Stimulated activated CD4-positive, alpha-beta T cell treated with anti-CD3 and anti-CD28 coated beads, Interleukin-2, amount 100 ng/mL, for 4 hours (primary cell): ENCODE measurements around the gene ARMH1.
"Not testable (repeated sequence)": the region's sequence is repeated elsewhere in the genome, so short reads cannot be mapped to it uniquely, and the experiment has no call there.

ENCODE experiments used
- DNase-seq: peaks from one replicate; pipeline ENCODE4 v3.0.0-alpha.2; 2020; ENCODE audit warnings: low read depth

ARMH1 gene

GRCh38 chr1:44695671-44696070 is 21.2 kb downstream of the ARMH1 start:
- no peak for DNase-seq

DNA sequence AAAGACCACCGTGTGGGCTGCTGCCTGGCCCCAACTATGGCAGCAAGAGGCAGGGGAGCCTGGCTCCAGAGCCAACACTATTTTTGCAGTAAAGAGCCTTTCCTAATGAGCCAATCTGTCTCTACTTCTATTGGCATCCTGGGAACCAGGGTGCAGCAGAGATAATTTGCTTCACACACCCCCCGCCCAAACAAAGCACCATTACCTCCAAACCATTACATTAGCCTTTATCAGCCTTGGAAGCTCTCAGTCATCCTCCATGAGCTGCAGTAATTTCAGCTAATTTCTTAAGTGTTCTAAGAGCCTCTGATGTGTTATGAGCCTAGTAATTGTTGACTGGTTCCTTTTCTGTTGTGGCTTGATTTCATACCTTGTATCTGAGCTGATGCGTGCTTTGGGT is 21.6 kb downstream of the ARMH1 start:
- DNase-seq: no peak

- no peak for DNase-seq
Measured at GRCh38 chr1:44696789-44697345, 22.4 kb downstream of the ARMH1 start.

GRCh38 chr1:44698138-44698537 is 23.6 kb downstream of the ARMH1 start:
- DNase-seq: no peak

DNA sequence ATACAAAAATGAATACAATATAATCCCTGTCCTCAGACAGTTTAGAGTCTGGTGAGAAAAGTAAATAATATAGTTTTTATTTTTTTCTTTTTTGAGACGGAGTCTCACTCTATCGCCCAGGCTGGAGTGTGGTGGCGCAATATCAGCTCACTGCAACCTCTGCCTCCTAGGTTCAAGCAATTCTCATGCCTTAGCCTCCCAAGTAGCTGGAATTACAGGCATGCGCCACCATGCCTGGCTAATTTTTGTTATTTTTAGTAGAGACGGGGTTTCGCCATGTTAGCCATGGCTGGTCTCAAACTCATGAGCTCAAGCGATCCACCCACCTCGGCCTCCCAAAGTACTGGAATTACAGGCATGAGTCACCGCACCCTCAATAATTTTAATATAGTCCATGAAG is 24.9 kb downstream of the ARMH1 start:
- not testable (repeated sequence) for DNase-seq

DNA sequence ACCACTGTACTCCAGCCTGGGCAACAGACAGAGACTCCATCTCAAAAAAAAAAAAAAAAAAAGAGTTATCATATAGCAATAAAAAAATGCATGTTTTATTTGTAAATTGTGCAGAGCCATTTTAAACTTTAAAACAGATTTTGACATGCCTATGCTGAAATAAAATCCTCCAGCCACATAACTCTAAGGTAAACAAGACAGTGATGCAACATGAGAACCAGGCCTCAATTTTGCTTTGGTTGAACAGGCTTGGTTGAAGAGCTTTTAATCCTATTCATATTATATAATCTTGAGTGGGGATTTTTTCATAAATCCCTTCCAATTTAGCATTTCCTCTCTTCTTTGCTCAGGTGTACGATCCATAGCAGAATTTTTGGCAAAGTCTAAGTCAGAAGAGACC is 26.1 kb downstream of the ARMH1 start:
- no peak for DNase-seq

- DNase-seq: no peak
Measured at GRCh38 chr1:44701141-44701573, 26.6 kb downstream of the ARMH1 start.

DNA sequence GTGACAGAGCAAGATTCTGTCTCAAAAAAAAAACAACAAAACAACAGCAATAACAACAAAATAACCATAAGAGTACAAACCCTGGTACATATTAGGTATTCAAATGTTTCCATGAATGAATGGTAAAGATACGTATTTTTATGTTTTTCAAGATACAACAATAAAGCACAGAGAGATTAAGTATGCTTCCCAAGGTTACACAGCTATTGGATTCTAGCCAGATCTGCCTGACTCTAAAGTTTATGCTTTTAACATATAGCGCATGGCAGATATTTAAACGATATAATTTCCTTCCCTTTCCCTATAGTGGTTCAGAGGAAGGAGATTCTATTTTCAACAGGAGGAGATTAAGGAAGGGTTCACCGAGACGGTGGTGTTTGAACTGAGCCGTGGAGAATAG is 31.0 kb downstream of the ARMH1 start:
- no peak for DNase-seq

- no peak for DNase-seq
Measured at GRCh38 chr1:44705938-44706337, 31.4 kb downstream of the ARMH1 start.

DNA sequence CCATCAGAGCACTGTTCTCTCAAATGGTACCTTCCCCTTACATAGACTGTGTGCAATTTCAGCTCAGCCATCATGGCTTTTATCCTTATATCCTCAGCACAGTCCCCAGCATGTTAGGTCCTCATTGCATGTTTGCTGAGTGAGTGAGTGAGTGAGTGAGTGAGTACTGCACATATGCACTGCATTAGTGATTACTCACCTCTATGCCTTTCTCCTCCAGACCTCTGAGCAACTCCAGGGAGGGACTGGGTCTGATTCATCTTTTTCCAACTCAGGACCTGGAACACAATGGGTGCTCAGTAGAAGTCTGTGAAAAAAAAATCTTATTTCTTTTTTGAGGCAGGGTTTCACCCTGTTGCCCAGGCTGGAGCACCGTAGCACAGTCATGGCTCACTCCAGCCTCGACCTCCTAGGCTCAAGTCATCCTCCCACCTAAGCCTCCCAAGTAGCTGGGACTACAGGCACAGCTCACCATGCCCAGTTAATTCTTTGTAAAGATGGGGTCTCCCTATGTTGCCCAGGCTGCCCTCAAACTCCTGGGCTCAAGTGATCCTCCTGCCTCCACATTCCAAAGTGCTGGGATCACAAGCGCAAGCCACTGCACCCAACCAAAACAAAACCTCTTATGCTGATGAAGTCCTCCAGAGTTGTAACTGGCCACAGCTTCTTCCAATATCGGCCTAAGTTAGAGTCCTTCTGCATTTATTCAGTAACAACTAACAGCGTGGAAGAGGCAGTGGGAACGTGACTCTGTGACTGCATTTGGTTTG is 32.8 kb downstream of the ARMH1 start:
- no peak for DNase-seq

GRCh38 chr1:44707959-44708831 is 33.7 kb downstream of the ARMH1 start:
- DNase-seq: peak; percentile 26

GRCh38 chr1:44713321-44713781 is 38.8 kb downstream of the ARMH1 start:
- DNase-seq: no peak

- no peak for DNase-seq
Measured at GRCh38 chr1:44714532-44714931, 40.0 kb downstream of the ARMH1 start.

DNA sequence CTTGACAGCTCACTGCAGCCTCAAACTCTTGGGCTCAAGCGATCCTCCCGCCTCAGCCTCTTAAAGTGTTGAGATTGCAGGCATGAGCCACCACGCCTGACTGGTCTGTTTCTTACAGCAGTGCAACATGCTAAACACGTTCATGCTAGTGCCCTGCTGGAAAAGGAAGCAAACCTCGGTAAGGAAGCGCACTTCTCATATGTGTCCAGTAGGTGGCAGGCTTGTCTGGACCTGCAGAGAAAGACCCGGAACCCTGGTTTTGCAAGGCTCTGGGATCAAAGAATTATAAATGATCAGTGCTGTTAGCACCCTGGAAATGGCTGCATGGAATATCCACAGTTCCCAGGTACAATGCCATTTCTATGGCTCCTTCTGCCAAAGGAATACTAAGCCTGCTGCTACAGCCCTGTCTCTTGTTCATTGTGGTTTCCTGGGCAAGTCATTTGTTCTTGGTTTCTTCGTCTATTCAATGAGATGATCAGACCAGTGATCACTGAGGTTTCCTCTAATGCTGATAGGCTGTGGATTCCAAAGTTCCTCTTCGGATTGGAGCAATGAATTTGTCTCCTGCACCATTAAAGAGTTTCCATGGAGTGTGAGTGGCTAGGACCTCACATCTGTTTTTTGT is 40.5 kb downstream of the ARMH1 start:
- DNase-seq: peak; percentile 59

- DNase-seq: no peak
Measured at GRCh38 chr1:44717156-44717555, 42.6 kb downstream of the ARMH1 start.

DNA sequence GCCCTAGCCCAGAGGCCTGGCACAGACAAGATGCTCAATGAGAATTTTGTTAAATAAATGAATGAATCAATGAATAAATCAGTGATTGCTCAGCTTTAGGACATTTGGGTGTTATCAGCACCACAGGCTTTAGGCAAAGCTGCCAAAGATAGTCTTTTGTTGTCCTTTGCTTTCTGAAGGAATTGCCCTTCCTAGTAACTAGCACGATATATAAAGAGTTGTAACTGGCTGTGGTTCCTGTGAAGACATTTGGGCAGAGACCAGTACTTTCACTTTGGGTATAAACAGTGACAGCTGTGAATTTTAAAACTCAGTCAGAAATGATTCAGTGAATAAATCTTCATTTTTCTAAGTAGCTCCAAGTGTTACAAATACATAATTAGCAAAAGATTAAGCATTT is 43.1 kb downstream of the ARMH1 start:
- no peak for DNase-seq

DNA sequence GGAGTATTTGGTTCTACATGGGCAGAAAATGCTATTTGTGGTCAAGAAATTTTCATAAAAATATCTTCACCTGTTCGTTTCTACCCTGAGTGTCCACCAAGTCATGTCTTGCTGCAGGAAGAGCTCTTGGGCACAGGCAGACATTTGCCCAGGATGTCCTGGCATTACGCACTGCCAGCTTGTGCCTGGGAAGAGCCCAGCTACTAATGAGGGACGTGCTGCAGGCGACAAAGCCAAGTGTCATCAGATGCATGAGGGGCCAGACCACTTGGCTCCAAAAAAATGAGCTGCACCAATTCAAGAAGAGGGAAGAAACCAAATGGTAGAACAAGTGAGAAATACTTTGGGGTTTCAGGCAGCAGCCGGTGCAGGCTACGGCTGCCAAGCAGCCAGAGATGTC is 43.6 kb downstream of the ARMH1 start:
- DNase-seq: no peak

DNA sequence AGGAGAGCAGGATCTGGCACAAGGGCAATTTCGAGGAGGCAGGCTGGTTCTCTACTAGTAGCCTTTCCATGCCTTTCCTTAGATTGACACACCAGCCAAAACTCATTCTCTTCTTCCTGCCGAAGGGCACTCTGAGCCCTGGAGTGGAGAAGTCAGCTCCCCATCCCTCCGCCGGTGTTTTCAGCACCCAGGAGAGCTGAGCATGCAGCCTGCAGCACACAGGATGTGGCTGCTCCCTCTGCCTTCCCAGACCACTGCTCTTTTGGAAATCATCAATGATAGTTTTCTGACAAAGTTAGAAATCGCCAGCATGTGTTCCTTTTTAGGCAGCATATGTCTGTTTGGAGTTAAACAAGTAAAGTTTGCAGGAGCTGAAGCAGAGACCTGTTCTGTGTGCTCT is 44.8 kb downstream of the ARMH1 start:
- DNase-seq: no peak

DNA sequence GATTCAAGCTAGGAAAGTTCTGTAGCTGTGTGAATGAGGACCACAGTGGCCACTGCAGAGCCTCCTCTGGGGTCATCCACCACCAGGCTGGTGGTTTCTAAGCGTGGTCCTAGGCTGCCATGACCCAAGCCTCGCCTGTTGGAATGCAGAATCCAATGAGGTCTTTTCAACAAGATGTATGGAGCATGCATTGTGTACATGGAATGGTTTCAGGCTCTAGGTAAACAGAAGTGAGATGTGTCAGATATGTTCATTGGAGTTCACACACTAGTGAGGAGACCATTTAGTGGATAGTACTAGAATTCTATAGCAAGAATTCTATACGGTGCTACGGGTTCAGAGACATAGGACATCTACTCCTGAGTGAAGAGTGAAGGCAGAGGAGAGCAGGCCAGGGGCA is 45.8 kb downstream of the ARMH1 start:
- DNase-seq: no peak

- DNase-seq: peak; percentile 71
Measured at GRCh38 chr1:44721485-44722361, 47.2 kb downstream of the ARMH1 start.

DNA sequence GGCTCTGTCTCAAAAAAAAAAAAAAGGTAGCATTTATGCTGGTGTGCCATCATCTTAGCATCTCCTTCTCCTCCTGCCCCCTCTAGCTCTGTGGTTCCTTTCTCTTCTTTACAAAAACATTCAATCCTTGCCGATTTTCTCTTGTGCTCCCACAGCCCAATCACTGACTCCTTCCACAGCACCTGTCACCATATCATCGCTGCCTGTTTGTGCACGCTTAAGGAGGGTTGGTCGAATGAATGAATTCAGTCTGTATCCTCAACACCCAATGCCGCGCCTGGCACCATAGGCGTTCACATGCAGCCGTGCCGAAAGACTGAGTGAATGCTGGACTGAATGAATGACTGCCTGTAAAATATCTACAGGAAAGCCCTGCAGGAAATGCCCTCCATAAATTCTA is 48.5 kb downstream of the ARMH1 start:
- DNase-seq: no peak
